GM15510 (cell line): ENCODE data around the gene ASXL2.

Source experiments
- POLR2A ChIP-seq: IDR thresholded peaks from 3 replicates; pipeline ENCODE4 v1.6.1; 2011; ENCODE audit warnings: borderline replicate concordance; ENCODE audit not compliant: insufficient read length; ENCODE audit errors: extremely low read depth

The ASXL2 gene

DNA sequence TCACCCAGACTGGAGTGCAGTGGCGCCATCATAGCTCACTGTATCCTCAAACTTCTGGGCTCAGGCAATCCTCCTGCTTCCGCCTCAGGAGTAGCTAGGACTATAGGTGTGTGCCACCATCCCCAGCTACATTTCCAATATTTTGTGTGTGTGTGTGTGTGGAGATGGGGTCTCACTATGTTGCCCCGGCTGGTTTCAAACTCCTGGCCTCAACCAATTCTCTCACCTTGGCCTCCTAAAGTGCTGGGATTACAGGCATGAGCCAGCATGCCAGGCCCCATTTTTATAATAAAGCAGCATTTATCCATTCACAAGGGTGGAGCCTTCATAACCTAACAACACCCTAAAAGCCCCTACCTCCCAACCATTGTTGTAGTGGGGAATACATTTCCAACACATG, 152.4 kb downstream of the ASXL2 start:
- no peak for TF ChIP-seq POLR2A

GRCh38 chr2:25724756-25725155, 153.5 kb downstream of the ASXL2 start:
- TF ChIP-seq POLR2A = no peak

DNA sequence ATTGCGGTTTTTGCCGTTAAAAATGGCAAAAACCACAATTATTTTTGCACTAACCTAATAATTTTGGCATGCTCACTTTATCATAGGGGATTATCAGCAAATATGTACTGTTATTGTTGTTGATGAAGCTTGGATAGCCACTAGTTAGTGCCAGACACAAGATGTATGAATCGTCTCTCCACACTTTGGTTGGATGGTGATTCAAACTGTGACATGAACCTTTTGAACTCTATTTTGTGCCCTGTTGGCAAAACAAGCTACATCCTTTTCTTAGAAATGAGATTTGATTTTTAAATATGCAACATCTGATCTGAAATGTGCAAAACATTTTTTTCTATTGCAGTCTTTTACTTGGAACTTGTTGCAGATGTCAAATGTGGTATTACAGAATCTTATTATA, 156.1 kb downstream of the ASXL2 start:
- TF ChIP-seq POLR2A = no peak

DNA sequence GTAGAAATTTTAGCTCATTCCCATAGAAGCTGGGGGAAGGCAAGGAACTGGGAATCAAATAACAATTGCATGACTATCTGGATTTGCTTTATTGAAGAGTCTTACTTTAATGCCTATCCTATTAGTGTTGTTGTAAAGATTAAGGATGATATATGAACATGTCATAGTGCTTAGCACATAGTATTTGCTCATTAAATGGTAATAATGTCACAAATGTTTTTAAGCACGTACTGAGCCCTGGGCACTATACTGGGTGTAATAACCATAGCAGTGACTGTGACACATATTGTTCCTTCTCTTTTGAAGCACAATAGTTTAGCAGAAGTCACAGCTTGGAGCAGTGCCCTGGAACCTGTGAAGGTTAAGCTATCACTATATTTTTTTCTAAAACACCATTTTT, 157.7 kb downstream of the ASXL2 start:
- no peak for TF ChIP-seq POLR2A

DNA sequence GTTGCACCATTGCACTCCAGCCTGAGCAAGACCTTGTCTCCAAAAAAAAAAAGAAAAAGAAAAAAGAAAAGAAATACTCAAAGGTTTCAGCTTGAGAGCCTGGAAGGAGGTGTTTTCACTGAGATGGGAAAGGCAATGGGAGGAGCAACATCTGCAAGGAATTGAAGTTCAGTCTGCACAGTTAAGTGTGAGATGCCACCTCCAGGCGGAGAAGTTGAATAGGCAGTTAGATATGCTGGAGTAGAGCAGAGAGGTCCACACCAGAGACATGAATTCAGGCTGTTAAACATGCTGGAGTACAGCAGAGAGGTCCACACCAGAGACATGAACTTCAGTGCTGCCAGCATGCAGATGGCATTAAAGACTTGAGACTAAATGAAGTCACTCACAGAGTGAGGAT, 163.5 kb downstream of the ASXL2 start:
- TF ChIP-seq POLR2A = no peak

GRCh38 chr2:25712455-25712854, 165.8 kb downstream of the ASXL2 start:
- TF ChIP-seq POLR2A = no peak

GRCh38 chr2:25711675-25712354, 166.5 kb downstream of the ASXL2 start:
- TF ChIP-seq POLR2A = no peak

GRCh38 chr2:25710750-25711149, 167.5 kb downstream of the ASXL2 start:
- TF ChIP-seq POLR2A = no peak

DNA sequence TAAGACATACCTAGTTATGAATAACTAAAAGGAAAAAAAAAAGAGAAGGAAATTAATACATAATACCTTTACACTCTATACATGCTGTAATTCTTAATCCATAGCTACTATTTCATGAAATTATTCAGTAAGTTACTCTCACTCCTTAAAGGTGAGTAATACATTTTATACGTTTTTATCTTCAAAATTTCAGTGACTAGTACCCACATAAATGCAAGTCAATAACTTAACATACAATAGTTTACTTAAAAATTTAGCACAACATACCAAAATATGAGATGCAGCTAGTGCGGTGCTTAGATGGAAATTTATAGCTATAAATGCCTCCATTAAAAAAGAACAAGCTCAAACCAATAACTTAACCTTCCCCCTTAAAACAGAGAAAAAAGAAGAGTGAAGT, 168.9 kb downstream of the ASXL2 start:
- no peak for TF ChIP-seq POLR2A

DNA sequence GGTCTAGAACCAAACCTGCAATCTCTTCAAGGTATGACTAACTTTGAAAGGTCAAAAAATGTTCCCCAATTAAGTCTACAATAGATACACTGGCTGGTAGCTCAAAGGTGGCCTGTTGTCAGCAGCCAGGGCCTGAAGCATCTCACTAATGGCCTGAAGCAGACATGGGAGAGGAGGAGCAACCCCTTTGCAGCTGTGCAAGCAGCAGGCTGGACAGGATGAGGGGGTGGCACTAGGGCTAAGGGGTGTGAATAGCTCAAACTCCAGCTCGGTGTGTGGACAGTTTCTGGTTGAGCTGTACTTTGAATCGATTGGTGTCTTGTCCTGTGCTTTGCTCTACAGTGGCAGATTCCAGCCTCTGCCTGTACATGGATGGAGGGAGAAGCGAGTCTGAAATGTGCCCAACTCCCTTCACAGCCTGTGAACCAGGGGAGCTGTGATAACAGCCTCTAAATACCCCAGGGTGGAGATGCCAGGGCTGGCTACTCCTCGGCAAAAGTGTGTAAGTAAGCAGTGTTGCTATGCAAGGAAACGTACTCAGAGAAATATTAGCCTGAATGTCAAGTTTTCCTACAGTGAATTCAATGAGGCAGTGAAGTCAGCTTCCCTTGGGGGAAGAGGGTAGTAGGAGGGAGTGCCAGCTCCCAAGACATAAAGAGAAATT, 170.2 kb downstream of the ASXL2 start:
- no peak for TF ChIP-seq POLR2A

DNA sequence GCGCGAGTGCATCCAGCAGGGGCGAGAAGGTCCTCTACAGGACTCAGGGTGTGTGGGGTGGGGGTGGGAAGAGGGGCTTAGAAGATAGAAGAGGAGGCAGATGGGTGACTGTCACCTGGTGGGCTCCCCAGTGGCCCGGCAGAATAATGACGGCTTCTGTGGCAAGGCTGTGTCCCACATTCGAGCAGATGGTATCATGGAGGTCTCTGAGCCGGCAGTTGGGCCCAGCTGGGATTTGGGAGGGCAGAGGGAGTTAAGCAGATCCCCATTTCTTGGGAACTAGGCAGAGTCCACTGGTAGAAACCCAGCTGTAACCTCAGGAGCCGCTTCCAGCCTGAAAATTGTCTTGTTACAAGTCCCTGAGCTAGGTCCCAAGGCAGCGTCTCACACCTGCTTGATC, 176.5 kb downstream of the ASXL2 start:
- no peak for TF ChIP-seq POLR2A

- TF ChIP-seq POLR2A = no peak
Observed at GRCh38 chr2:25700221-25700660, 178.0 kb downstream of the ASXL2 start.

DNA sequence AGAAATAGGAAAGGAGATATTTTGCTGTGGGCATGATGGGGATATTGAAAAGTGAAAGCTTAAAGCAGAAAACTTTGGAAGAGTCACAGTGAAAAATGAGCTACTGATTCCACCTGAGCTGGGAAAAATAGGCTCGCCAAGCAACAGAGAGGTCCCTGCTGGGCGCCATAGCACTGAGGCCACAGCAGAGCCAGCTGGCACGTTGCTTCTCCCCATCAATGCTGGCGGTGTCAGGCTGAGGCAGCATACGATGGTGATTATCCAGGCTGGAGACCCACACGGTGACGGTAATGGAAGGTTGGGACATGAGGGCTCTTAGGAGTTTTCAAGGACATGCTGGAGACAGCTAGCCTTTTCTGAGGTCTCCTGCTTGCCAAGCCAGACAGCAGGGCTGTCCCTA, 179.1 kb downstream of the ASXL2 start:
- TF ChIP-seq POLR2A = no peak

DNA sequence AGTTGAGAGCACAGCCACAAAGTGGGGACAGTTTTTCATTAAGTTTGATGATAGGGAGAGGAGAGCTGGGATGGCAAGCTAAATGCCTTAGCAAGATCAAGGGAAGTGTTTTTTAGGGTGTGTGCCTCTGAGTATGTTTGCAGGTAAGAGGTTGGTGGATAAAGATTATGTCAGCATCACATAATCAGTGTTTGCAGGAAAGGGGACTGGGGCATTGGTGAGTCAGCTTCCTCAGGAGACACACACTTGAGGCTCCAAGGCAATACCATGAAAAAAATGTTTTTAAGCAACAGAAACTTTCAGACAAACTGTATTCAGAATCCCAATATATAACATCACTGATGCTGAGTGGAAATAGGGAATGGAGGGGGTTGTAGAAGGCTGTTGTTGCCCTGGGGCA, 179.5 kb downstream of the ASXL2 start:
- no peak for TF ChIP-seq POLR2A

DNA sequence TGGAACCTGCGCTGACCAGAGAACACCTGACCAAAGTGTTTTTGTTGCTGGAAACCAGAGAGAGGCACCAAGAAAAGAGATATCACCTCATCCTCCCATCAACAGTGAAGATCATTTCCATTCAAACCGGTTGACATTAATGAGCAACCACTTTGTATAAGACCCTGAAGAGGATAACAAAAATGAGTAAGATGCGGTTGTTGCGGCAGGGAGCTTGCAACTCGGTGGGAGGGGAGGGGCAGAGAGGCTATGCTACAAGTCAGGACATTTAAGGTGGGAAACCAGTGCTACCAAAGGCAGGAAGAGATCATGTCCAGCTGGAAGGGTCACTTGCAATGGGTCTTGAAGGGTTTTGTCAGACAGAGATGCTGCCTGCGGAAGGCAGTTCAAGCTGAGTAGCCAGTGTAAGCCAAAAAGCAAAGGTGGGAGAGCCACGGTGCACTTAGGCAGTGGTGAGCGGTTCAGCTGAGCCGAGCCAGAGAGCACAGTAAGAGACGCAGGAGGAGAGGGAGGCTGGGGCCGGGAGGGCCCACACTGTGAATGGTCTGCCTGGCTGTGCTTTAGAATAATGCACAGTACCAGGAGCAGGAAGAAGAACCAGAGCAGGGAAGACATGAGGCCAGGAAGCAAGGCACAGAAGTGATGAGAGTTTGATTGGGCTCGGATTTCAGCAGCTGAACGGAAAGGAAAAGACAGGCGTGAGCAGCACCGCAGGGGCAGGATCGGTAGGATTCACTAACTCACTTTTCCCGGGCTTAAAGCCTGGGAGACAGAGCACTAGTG, 180.5 kb downstream of the ASXL2 start:
- TF ChIP-seq POLR2A = no peak
